ENCODE measurements around the gene MEP1B. TPM values are rescaled to one million over a fixed set of nuclear protein-coding genes. Genes with fewer than 3 reads are reported as not detected.

MEP1B gene
- total RNA-seq (under 1 TPM in 2 of 5 experiments, not detected in 3; 0.32 to 0.35 TPM), polyA plus RNA-seq (under 1 TPM in 1 of 2 donors, not detected in 1; 0.08 TPM), total RNA-seq (not detected)

DNA sequence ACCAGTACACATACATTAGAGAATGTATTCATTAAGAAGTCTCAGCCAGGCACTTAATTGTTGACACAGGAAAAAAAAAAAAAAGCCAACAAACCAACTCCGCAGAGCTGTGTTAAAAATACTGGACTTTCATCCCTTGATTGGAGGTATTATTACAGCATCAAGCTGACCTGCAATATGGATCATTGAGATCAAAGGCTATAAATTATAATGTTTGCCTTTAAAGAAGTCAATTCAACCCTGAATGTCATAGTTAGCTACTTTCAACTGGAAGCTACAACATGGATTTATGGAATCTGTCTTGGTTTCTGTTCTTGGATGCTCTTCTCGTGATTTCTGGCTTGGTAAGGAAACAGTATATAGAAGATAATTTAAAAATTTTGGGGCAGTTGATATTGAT is at the start of gene MEP1B:
Gene MEP1B (plus strand): TSS at position 250 of the 400 bp plus-strand sequence. CDS start 32 bp downstream, at position 282.
- ChIA-PET POLR2A (no interaction called here), CTCF (no interaction called here)
- no peaks in the 10 kb centered on the region for H3K27me3 ChIP-seq (ENCODE audit: control insufficient read depth in 2 of 2, insufficient read depth in 2 of 2, low read length in 2 of 2)
- no peak within 1 kb of the TSS for H3K27ac Mint-ChIP-seq
- no peak within 1 kb of the TSS for H3K27ac ChIP-seq (ENCODE audit: low read depth, low read length)
- H3K4me1 ChIP-seq (ENCODE audit: control insufficient read depth in 2 of 2, insufficient read depth in 2 of 2, low read length in 2 of 2) = no peaks in the 10 kb centered on the region
- H3K4me1 Mint-ChIP-seq = no peaks in the 10 kb centered on the region
- no peak within 1 kb of the TSS for H3K4me3 Mint-ChIP-seq
- no peak within 1 kb of the TSS for H3K4me3 ChIP-seq (ENCODE audit: low read length)
- peaks cover 0 to 7% (median 0%) of the 10 kb centered on the region in 5 donors for H3K36me3 Mint-ChIP-seq
- no peak for DNase-seq
- H3K9me3 ChIP-seq (ENCODE audit: control insufficient read depth in 2 of 3, low read length in 3 of 3) = no peaks in the 10 kb centered on the region
- peaks cover 5 to 31% (median 24%) of the 10 kb centered on the region in 5 donors for H3K27me3 Mint-ChIP-seq
- H3K9me3 Mint-ChIP-seq = peaks cover 0 to 14% (median 6%) of the 10 kb centered on the region in 11 donors
- no peaks in the 10 kb centered on the region for H3K36me3 ChIP-seq (ENCODE audit: control insufficient read depth in 2 of 3, insufficient read depth in 3 of 3, low read length in 3 of 3)
- no peak for ATAC-seq
- intact Hi-C loops (cut with micrococcal nuclease) = loop anchor here in 1 of 2 donors (10.0 kb wide), 1 partner anchor 55 kb away; no protein-coding TSS in a partner anchor

GRCh38 chr18:32148185-32148870 is 41.5 kb upstream of the MEP1B start:
- H3K27ac ChIP-seq (ENCODE audit: low read depth, low read length) = no peak overlapping the region
- ATAC-seq (no peak), DNase-seq (no peak)
- Mint-ChIP-seq H3K4me1 (peaks cover 0 to 7% (median 0%) of the 10 kb centered on the region in 7 donors), H3K27ac (no peak overlapping the region), H3K4me3 (no peak overlapping the region), H3K36me3 (peaks cover 0 to 1% (median 0%) of the 10 kb centered on the region in 5 donors), H3K9me3 (peaks cover 0 to 3% (median 0%) of the 10 kb centered on the region in 11 donors), H3K27me3 (peaks cover 0 to 40% (median 0%) of the 10 kb centered on the region in 5 donors)
- H3K27me3 ChIP-seq (ENCODE audit: control insufficient read depth in 2 of 2, insufficient read depth in 2 of 2, low read length in 2 of 2) = no peaks in the 10 kb centered on the region
- no peaks in the 10 kb centered on the region for H3K9me3 ChIP-seq (ENCODE audit: control insufficient read depth in 2 of 3, low read length in 3 of 3)
- POLR2A ChIA-PET = no interaction called here
- no peaks in the 10 kb centered on the region for H3K36me3 ChIP-seq (ENCODE audit: control insufficient read depth in 2 of 3, insufficient read depth in 3 of 3, low read length in 3 of 3)
- CTCF ChIA-PET = interaction anchor here (2.0 kb wide), 1 partner anchor 10 kb away, joined by 4 read pairs; no protein-coding TSS in a partner anchor
- intact Hi-C loops (cut with micrococcal nuclease) = no loop called here
- no peaks in the 10 kb centered on the region for H3K4me1 ChIP-seq (ENCODE audit: control insufficient read depth in 2 of 2, insufficient read depth in 2 of 2, low read length in 2 of 2)
- no peak overlapping the region for H3K4me3 ChIP-seq (ENCODE audit: low read length)

- Mint-ChIP-seq H3K27me3 (peaks cover 0 to 42% (median 0%) of the 10 kb centered on the region in 5 donors), H3K27ac (no peak overlapping the region), H3K4me3 (no peak overlapping the region), H3K4me1 (peaks cover 0 to 9% (median 2%) of the 10 kb centered on the region in 7 donors), H3K9me3 (peaks cover 0 to 3% (median 0%) of the 10 kb centered on the region in 11 donors), H3K36me3 (peaks cover 0 to 1% (median 0%) of the 10 kb centered on the region in 5 donors)
- Histone ChIP-seq H3K27ac (ENCODE audit: low read depth, low read length) (no peak overlapping the region), H3K9me3 (ENCODE audit: control insufficient read depth in 2 of 3, low read length in 3 of 3) (no peaks in the 10 kb centered on the region), H3K4me1 (ENCODE audit: control insufficient read depth in 2 of 2, insufficient read depth in 2 of 2, low read length in 2 of 2) (no peaks in the 10 kb centered on the region), H3K4me3 (ENCODE audit: low read length) (no peak overlapping the region), H3K27me3 (ENCODE audit: control insufficient read depth in 2 of 2, insufficient read depth in 2 of 2, low read length in 2 of 2) (no peaks in the 10 kb centered on the region), H3K36me3 (ENCODE audit: control insufficient read depth in 2 of 3, insufficient read depth in 3 of 3, low read length in 3 of 3) (no peaks in the 10 kb centered on the region)
- ChIA-PET POLR2A (no interaction called here), CTCF (interaction anchor here (0.6 to 1.2 kb wide), 3 partner anchors 247 to 400 kb away, joined by 3 to 4 read pairs (median 3); no protein-coding TSS in a partner anchor)
- ATAC-seq = no peak
- intact Hi-C loops (cut with micrococcal nuclease) = loop anchor here in 1 of 2 donors (10.0 kb wide), 1 partner anchor 468 kb away; the partner anchor contains the start of gene B4GALT6
- no peak for DNase-seq
These were observed 37.0 kb upstream of the MEP1B start for GRCh38 chr18:32152705-32153448.

DNA sequence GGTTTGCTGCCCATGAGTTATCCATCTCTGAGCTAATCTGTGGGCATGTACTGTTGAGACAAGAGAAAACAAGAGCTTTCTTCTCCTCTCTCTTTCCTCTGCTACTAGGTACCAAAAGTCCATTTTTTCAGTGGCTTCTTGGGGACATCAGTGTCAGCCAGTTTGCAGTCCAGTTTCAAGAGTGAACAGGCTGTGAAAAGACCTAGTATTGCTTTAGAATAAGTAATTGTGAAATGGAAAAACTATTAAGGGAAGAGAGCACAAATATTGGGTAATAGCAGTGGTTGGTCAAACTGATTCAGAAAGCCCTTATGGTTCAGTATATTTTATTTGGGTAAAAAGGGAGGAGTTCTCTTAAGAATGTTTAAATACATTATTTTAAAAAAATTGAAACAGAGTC is 33.0 kb upstream of the MEP1B start:
- Mint-ChIP-seq H3K4me1 (peaks cover 0 to 15% (median 6%) of the 10 kb centered on the region in 7 donors), H3K4me3 (no peak overlapping the region), H3K27ac (no peak overlapping the region), H3K36me3 (peaks cover 0 to 1% (median 0%) of the 10 kb centered on the region in 5 donors), H3K27me3 (peaks cover 0 to 23% (median 0%) of the 10 kb centered on the region in 5 donors), H3K9me3 (peaks cover 0 to 2% (median 0%) of the 10 kb centered on the region in 11 donors)
- DNase-seq (no peak), ATAC-seq (no peak)
- ChIA-PET CTCF (interaction anchor here (1.0 to 5.7 kb wide), 6 partner anchors 313 to 401 kb away, joined by 3 to 87 read pairs (median 5); no protein-coding TSS in a partner anchor), POLR2A (no interaction called here)
- Histone ChIP-seq H3K4me3 (ENCODE audit: low read length) (no peak overlapping the region), H3K27ac (ENCODE audit: low read depth, low read length) (no peak overlapping the region), H3K27me3 (ENCODE audit: control insufficient read depth in 2 of 2, insufficient read depth in 2 of 2, low read length in 2 of 2) (no peaks in the 10 kb centered on the region), H3K36me3 (ENCODE audit: control insufficient read depth in 2 of 3, insufficient read depth in 3 of 3, low read length in 3 of 3) (no peaks in the 10 kb centered on the region), H3K9me3 (ENCODE audit: control insufficient read depth in 2 of 3, low read length in 3 of 3) (no peaks in the 10 kb centered on the region), H3K4me1 (ENCODE audit: control insufficient read depth in 2 of 2, insufficient read depth in 2 of 2, low read length in 2 of 2) (no peaks in the 10 kb centered on the region)
- intact Hi-C loops (cut with micrococcal nuclease) = loop anchor here in 1 of 2 donors (5.0 to 10.0 kb wide), 2 partner anchors 310 to 472 kb away; partner anchors contain the start of gene B4GALT6

- Histone ChIP-seq H3K27ac (ENCODE audit: low read depth, low read length) (no peak overlapping the region), H3K4me3 (ENCODE audit: low read length) (no peak overlapping the region), H3K4me1 (ENCODE audit: control insufficient read depth in 2 of 2, insufficient read depth in 2 of 2, low read length in 2 of 2) (no peaks in the 10 kb centered on the region), H3K9me3 (ENCODE audit: control insufficient read depth in 2 of 3, low read length in 3 of 3) (no peaks in the 10 kb centered on the region), H3K36me3 (ENCODE audit: control insufficient read depth in 2 of 3, insufficient read depth in 3 of 3, low read length in 3 of 3) (no peaks in the 10 kb centered on the region), H3K27me3 (ENCODE audit: control insufficient read depth in 2 of 2, insufficient read depth in 2 of 2, low read length in 2 of 2) (no peaks in the 10 kb centered on the region)
- Mint-ChIP-seq H3K36me3 (no peaks in the 10 kb centered on the region), H3K27me3 (peaks cover 0 to 17% (median 0%) of the 10 kb centered on the region in 5 donors), H3K9me3 (peaks cover 0 to 2% (median 0%) of the 10 kb centered on the region in 11 donors), H3K4me1 (peaks cover 0 to 15% (median 6%) of the 10 kb centered on the region in 7 donors), H3K27ac (no peak overlapping the region), H3K4me3 (peak overlapping the region in 6 of 10 donors; percentile 77 to 89 (median 80))
- intact Hi-C loops (cut with micrococcal nuclease) = loop anchor here in 1 of 2 donors (5.0 to 10.0 kb wide), 2 partner anchors 310 to 473 kb away; partner anchors contain the start of gene B4GALT6
- ATAC-seq (no peak), DNase-seq (no peak)
- POLR2A ChIA-PET = no interaction called here
- CTCF ChIA-PET = interaction anchor here (0.6 to 5.7 kb wide), 16 partner anchors 8 to 400 kb away, joined by 3 to 87 read pairs (median 3); partner anchors contain the start of gene GAREM1
These were observed 32.3 kb upstream of the MEP1B start for GRCh38 chr18:32157580-32157979.

- Histone ChIP-seq H3K4me1 (ENCODE audit: control insufficient read depth in 2 of 2, insufficient read depth in 2 of 2, low read length in 2 of 2) (no peaks in the 10 kb centered on the region), H3K4me3 (ENCODE audit: low read length) (peak overlapping the region; percentile 36), H3K9me3 (ENCODE audit: control insufficient read depth in 2 of 3, low read length in 3 of 3) (no peaks in the 10 kb centered on the region), H3K27me3 (ENCODE audit: control insufficient read depth in 2 of 2, insufficient read depth in 2 of 2, low read length in 2 of 2) (no peaks in the 10 kb centered on the region), H3K27ac (ENCODE audit: low read depth, low read length) (no peak overlapping the region), H3K36me3 (ENCODE audit: control insufficient read depth in 2 of 3, insufficient read depth in 3 of 3, low read length in 3 of 3) (no peaks in the 10 kb centered on the region)
- Mint-ChIP-seq H3K27me3 (peaks cover 0 to 15% (median 0%) of the 10 kb centered on the region in 5 donors), H3K36me3 (no peaks in the 10 kb centered on the region), H3K27ac (peak overlapping the region in 2 of 9 donors; percentile 1 to 14), H3K4me3 (peak overlapping the region; percentile 39 to 89 (median 78)), H3K4me1 (peaks cover 0 to 9% (median 6%) of the 10 kb centered on the region in 7 donors), H3K9me3 (peaks cover 0 to 2% (median 0%) of the 10 kb centered on the region in 11 donors)
- intact Hi-C loops (cut with micrococcal nuclease) = loop anchor here (1.0 to 10.0 kb wide), 7 partner anchors 113 to 473 kb away; partner anchors contain the start of gene B4GALT6 (in 1 of the 2)
- ATAC-seq (peak; percentile 96), DNase-seq (peak; percentile 34 to 81 (median 75))
- CTCF ChIA-PET = interaction anchor here (0.6 to 5.7 kb wide), 20 partner anchors 9 to 604 kb away, joined by 3 to 87 read pairs (median 3); partner anchors contain the start of gene GAREM1
- POLR2A ChIA-PET = no interaction called here
These were observed 31.7 kb upstream of the MEP1B start for GRCh38 chr18:32158108-32158624.
